ENCODE data around the gene ARHGAP26.

Gene ARHGAP26

GRCh38 chr5:143153332-143154119 is 383.3 kb downstream of the ARHGAP26 start:
- Histone ChIP-seq H3K4me1 (ENCODE audit: control insufficient read depth in 1 of 2, insufficient read depth in 1 of 2, low read depth in 1 of 2, low read length in 1 of 2) (no peaks in the 10 kb centered on the region), H3K4me3 (ENCODE audit: low read depth in 1 of 2, low read length in 1 of 2) (no peak overlapping the region), H3K27me3 (no peaks in the 10 kb centered on the region), H3K36me3 (peaks cover 48% of the 10 kb centered on the region), H3K27ac (peak overlapping the region; percentile 40), H3K9me3 (no peaks in the 10 kb centered on the region)
- TF ChIP-seq, protein P1, sequence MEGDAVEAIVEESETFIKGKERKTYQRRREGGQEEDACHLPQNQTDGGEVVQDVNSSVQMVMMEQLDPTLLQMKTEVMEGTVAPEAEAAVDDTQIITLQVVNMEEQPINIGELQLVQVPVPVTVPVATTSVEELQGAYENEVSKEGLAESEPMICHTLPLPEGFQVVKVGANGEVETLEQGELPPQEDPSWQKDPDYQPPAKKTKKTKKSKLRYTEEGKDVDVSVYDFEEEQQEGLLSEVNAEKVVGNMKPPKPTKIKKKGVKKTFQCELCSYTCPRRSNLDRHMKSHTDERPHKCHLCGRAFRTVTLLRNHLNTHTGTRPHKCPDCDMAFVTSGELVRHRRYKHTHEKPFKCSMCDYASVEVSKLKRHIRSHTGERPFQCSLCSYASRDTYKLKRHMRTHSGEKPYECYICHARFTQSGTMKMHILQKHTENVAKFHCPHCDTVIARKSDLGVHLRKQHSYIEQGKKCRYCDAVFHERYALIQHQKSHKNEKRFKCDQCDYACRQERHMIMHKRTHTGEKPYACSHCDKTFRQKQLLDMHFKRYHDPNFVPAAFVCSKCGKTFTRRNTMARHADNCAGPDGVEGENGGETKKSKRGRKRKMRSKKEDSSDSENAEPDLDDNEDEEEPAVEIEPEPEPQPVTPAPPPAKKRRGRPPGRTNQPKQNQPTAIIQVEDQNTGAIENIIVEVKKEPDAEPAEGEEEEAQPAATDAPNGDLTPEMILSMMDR (IDR thresholded peaks at IDR 0.05), result no peak

DNA sequence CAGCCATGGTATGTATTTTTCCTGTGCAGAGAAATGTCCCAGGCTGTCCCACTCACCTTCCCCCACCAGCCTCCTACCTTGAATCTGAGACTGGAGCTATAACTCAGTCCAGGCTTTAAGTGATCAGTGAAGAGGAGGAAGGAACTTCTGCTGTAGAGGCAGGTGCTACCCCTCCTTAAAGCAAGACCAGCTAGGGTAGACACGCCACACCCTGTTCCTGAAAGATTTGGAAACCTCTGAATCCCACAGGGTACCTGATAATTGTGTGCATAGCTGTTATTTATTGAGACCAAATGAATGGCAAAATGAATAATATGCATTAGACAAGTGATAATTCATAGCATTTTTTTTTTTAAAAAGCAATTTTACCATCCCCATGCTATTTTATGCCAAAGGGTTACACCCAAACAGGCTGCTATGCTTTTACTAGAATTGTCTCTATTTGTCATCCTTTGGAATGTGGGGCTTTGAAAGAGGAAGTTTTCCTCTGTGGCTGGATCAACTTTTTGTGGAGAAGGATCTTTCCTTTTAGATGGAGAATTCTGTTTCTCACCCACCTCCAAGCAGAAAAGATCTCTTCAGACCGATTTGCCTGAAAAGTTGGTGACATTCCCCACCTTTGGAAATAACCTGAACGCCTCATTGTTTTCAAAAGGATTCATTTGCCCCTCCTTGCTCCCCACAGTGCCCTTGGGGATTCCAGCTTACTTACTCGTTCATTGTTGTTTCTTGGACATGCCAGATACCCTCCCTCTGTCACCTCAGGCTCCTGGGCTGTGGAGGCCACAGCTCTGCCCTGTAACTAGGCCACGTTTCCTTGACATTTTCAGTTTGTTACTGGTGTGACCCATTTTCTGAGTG is 384.6 kb downstream of the ARHGAP26 start:
- TF ChIP-seq, protein P1 (IDR thresholded peaks at IDR 0.05), result no peak
- Histone ChIP-seq H3K4me3 (ENCODE audit: low read depth in 1 of 2, low read length in 1 of 2) (no peak overlapping the region), H3K36me3 (peaks cover 37% of the 10 kb centered on the region), H3K27me3 (no peaks in the 10 kb centered on the region), H3K27ac (no peak overlapping the region), H3K9me3 (no peaks in the 10 kb centered on the region), H3K4me1 (ENCODE audit: control insufficient read depth in 1 of 2, insufficient read depth in 1 of 2, low read depth in 1 of 2, low read length in 1 of 2) (peaks cover 7 to 10% of the 10 kb centered on the region in 2 experiments)

DNA sequence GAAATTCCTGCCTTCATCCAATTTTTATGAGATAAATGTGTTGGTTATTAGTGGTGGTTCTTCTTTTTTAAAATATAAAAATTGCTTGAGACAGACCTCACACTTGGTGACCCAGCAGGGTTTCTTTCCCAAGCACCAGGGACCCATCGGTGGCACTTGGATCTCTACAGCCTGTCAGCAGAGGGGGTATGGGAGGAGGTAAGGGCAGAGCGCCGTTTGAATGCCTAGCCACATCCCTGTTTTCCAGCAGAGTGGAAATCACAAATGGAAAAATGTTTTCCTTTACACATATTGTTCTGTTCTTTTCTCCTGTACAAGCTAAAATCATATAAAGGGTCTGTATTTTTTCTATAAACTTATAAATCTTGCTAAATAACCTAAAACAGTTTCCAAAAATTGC is 385.3 kb downstream of the ARHGAP26 start:
- peaks cover 30% of the 10 kb centered on the region for H3K36me3 ChIP-seq

GRCh38 chr5:143156086-143156485 is 385.9 kb downstream of the ARHGAP26 start:
- Histone ChIP-seq H3K36me3 (peaks cover 25% of the 10 kb centered on the region), H3K27ac (no peak overlapping the region), H3K4me1 (ENCODE audit: control insufficient read depth in 1 of 2, insufficient read depth in 1 of 2, low read depth in 1 of 2, low read length in 1 of 2) (peaks cover 7 to 10% of the 10 kb centered on the region in 2 experiments), H3K4me3 (ENCODE audit: low read depth in 1 of 2, low read length in 1 of 2) (no peak overlapping the region), H3K27me3 (no peaks in the 10 kb centered on the region), H3K9me3 (no peaks in the 10 kb centered on the region)
- TF ChIP-seq, protein P1 (IDR thresholded peaks at IDR 0.05), result no peak

More for the DNA sequence above, 385.3 kb downstream of the ARHGAP26 start:
- H3K27me3 ChIP-seq, result no peaks in the 10 kb centered on the region
- no peak overlapping the region for H3K4me3 ChIP-seq (ENCODE audit: low read depth in 1 of 2, low read length in 1 of 2)
- H3K9me3 ChIP-seq, result no peaks in the 10 kb centered on the region
- H3K4me1 ChIP-seq (ENCODE audit: control insufficient read depth in 1 of 2, insufficient read depth in 1 of 2, low read depth in 1 of 2, low read length in 1 of 2), result peaks cover 7 to 10% of the 10 kb centered on the region in 2 experiments
- TF ChIP-seq, protein P1 (IDR thresholded peaks at IDR 0.05), result no peak
- no peak overlapping the region for H3K27ac ChIP-seq

DNA sequence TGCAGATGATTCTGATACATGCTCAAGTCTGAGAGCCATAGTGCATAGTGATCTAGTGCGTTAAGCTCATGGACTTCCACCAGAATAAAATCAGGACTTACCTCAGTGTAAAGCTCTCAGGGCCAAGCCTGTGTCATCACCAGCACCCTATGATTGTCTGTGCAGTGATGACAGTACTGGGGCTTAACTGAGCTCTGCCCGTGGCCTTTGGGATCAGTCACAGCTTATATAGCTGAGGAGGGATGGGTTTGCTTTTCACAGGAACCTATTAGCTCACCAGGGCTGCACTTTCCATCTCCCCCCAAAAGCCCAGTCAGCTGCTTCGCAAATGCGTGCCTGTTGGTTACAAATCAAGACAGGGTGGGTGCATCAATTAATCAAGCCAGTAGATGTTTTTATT is 386.4 kb downstream of the ARHGAP26 start:
- Histone ChIP-seq H3K36me3 (peaks cover 20% of the 10 kb centered on the region), H3K27ac (no peak overlapping the region), H3K9me3 (no peaks in the 10 kb centered on the region), H3K4me1 (ENCODE audit: control insufficient read depth in 1 of 2, insufficient read depth in 1 of 2, low read depth in 1 of 2, low read length in 1 of 2) (peaks cover 7 to 10% of the 10 kb centered on the region in 2 experiments), H3K4me3 (ENCODE audit: low read depth in 1 of 2, low read length in 1 of 2) (no peak overlapping the region), H3K27me3 (no peaks in the 10 kb centered on the region)
- TF ChIP-seq, protein P1 (IDR thresholded peaks at IDR 0.05), result no peak

Data from neutrophil (primary cell).